Tibial nerve (tissue), 3 donors: ENCODE data around the gene APLN.

Source experiments
- POLR2A ChIP-seq, 2 donors: fragments of 450-650 bp; IDR thresholded peaks; one replicate each; pipeline ENCODE4 v1.6.1; 2017; ENCODE audit warnings: antibody characterized with exemption in 2 of 2, mild to moderate bottlenecking in 2 of 2, moderate library complexity in 2 of 2
- TF ChIP-seq, protein P1 (sequence below), 5 experiments: fragments of 200-600 bp in 3 of 5; fragments of 450-650 bp in 2 of 5; sonication (generic) in 3 of 5; IDR thresholded peaks; one replicate each; pipeline ENCODE4 v1.5.1; 2016 to 2019; ENCODE audit warnings: antibody characterized with exemption in 5 of 5, mild to moderate bottlenecking in 3 of 5, moderate library complexity in 2 of 5

DNA sequence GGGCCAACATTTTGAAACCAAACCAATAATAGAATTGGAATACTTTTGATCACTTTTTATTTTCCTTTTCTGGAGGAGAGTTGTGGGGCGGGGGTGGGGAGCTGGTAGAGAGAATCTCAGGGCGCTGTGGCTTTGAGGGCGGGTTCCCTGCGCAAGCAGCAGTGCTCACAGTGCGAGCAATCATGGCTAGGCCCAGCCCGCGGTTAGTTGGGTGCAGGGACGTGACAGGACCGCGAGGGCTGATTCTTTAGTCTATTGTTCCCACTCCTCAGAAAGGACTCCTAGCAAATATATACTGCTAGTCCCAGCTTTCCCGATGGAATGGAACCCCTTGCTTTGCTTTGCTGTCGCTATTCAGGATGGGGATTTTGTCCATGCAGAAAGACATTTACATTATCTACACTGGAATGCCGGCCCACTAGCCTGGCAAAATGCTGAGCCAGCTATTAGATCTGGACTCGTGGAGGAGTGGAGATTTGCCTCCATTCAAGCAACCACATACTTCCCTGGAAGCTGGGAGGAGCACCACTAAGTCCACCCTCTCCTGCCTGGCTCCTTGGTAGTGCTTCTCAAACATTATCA lies 23.9 kb upstream of the APLN start:
- TF ChIP-seq POLR2A (IDR thresholded peaks at IDR 0.05): no peak
- TF ChIP-seq, protein P1, sequence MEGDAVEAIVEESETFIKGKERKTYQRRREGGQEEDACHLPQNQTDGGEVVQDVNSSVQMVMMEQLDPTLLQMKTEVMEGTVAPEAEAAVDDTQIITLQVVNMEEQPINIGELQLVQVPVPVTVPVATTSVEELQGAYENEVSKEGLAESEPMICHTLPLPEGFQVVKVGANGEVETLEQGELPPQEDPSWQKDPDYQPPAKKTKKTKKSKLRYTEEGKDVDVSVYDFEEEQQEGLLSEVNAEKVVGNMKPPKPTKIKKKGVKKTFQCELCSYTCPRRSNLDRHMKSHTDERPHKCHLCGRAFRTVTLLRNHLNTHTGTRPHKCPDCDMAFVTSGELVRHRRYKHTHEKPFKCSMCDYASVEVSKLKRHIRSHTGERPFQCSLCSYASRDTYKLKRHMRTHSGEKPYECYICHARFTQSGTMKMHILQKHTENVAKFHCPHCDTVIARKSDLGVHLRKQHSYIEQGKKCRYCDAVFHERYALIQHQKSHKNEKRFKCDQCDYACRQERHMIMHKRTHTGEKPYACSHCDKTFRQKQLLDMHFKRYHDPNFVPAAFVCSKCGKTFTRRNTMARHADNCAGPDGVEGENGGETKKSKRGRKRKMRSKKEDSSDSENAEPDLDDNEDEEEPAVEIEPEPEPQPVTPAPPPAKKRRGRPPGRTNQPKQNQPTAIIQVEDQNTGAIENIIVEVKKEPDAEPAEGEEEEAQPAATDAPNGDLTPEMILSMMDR (IDR thresholded peaks at IDR 0.05): no peak
